GM23248 (cell line): Measurements from ENCODE around the gene MTUS2.

Experiments
- EZH2 ChIP-seq: fragments of 200-600 bp; sonication (generic); IDR thresholded peaks from 2 replicates; pipeline ENCODE4 v1.6.1; 2018; ENCODE audit warnings: antibody characterized with exemption, mild to moderate bottlenecking; ENCODE audit not compliant: insufficient read depth, poor library complexity, severe bottlenecking
- EZH2phosphoT487 ChIP-seq: fragments of 200-600 bp; sonication (generic); IDR thresholded peaks from 2 replicates; pipeline ENCODE4 v1.6.1; 2018; ENCODE audit warnings: antibody characterized with exemption, moderate library complexity, mild to moderate bottlenecking, low read depth; ENCODE audit not compliant: insufficient read depth

GRCh38 chr13:29538652-29539040, 718.5 kb downstream of the MTUS2 start:
- TF ChIP-seq EZH2phosphoT487, result no peak
- no peak for TF ChIP-seq EZH2
